CD14-positive monocyte (primary cell): ENCODE results near the gene ADO. TPM values are rescaled to one million over a fixed set of nuclear protein-coding genes. Genes with fewer than 3 reads are reported as not detected.

Experiments
- DNase-seq, 3 donors: peaks; one replicate each; pipeline ENCODE4 v3.0.0-alpha.2; 2011 to 2022
- H2AFZ ChIP-seq: 2 replicates; pipeline ENCODE4 v1.6.0; 2012; ENCODE audit warnings: mild to moderate bottlenecking, low read depth, low read length, inconsistent platforms; ENCODE audit not compliant: insufficient read depth, poor library complexity, severe bottlenecking
- H3K27ac ChIP-seq, 2 donors: 1 replicate in 1 of 2; 2 replicates in 1 of 2; pipeline ENCODE4 v1.5.1; 2012 to 2013; ENCODE audit warnings: low read length in 2 of 2, control low read depth in 1 of 2, inconsistent platforms in 1 of 2, low read depth in 1 of 2, mild to moderate bottlenecking in 1 of 2
- H3K27me3 ChIP-seq, 2 donors: one replicate each; pipeline versions ENCODE4 v1.6.0 to v1.6.1; 2011 to 2013; ENCODE audit warnings: low read length in 2 of 2; ENCODE audit not compliant: control insufficient read depth in 2 of 2, insufficient read depth in 2 of 2
- H3K36me3 ChIP-seq, 2 donors: replicated peaks in 1 of 2; 1 replicate in 1 of 2; 2 replicates in 1 of 2; pipeline versions ENCODE4 v1.5.1 to v1.6.1; 2012 to 2013; ENCODE audit warnings: low read length in 2 of 2, control low read depth in 1 of 2, inconsistent platforms in 1 of 2, mild to moderate bottlenecking in 1 of 2; ENCODE audit not compliant: insufficient read depth in 2 of 2, control insufficient read depth in 1 of 2
- H3K4me1 ChIP-seq, 2 donors: 1 replicate in 1 of 2; 2 replicates in 1 of 2; pipeline versions ENCODE4 v1.5.1 to v1.6.1; 2012 to 2013; ENCODE audit warnings: low read length in 2 of 2, control low read depth in 1 of 2, inconsistent platforms in 1 of 2, mild to moderate bottlenecking in 1 of 2, moderate library complexity in 1 of 2; ENCODE audit not compliant: insufficient read depth in 2 of 2, control insufficient read depth in 1 of 2
- H3K4me2 ChIP-seq: replicated peaks from 2 replicates; pipeline ENCODE3; 2012; ENCODE audit warnings: low read length, moderate library complexity, mild to moderate bottlenecking; ENCODE audit not compliant: poor library complexity, severe bottlenecking; ENCODE audit errors: extremely low read depth
- H3K4me3 ChIP-seq, 3 experiments: fragments of 200-600 bp in 1 of 3; sonication (generic) in 1 of 3; replicated peaks in 1 of 3; 1 replicate in 2 of 3; 2 replicates in 1 of 3; pipeline ENCODE4 v1.5.1; 2011 to 2013; ENCODE audit warnings: low read length in 3 of 3, mild to moderate bottlenecking in 3 of 3, control low read depth in 2 of 3, low read depth in 2 of 3, inconsistent platforms in 1 of 3, moderate library complexity in 1 of 3
- H3K79me2 ChIP-seq: 2 replicates; pipeline ENCODE4 v1.6.0; 2012; ENCODE audit warnings: mild to moderate bottlenecking, control low read depth, inconsistent platforms, low read length, moderate library complexity; ENCODE audit not compliant: insufficient read depth
- H3K9ac ChIP-seq: 2 replicates; pipeline ENCODE4 v1.6.0; 2017; ENCODE audit warnings: low read length, mild to moderate bottlenecking; ENCODE audit not compliant: insufficient read depth, poor library complexity, severe bottlenecking
- H3K9me3 ChIP-seq, 2 donors: replicated peaks in 1 of 2; 1 replicate in 1 of 2; 2 replicates in 1 of 2; pipeline versions ENCODE4 v1.5.1 to v1.6.1; 2012 to 2013; ENCODE audit warnings: low read length in 2 of 2, control low read depth in 1 of 2; ENCODE audit not compliant: control insufficient read depth in 1 of 2, insufficient read depth in 1 of 2
- H4K20me1 ChIP-seq: 2 replicates; pipeline ENCODE4 v1.6.0; 2012; ENCODE audit warnings: mild to moderate bottlenecking, low read length, control low read depth, moderate library complexity; ENCODE audit not compliant: insufficient read depth
- H3K27ac Mint-ChIP-seq, 7 donors: one replicate each; pipeline ENCODE4 v1.8.0; 2020; ENCODE audit warnings: mild to moderate bottlenecking in 7 of 7, mixed read lengths in 7 of 7, moderate library complexity in 6 of 7, inconsistent platforms in 2 of 7
- H3K27me3 Mint-ChIP-seq, 3 donors: one replicate each; pipeline ENCODE4 v1.8.0; 2021 to 2022; ENCODE audit warnings: low read depth in 3 of 3, mild to moderate bottlenecking in 3 of 3, mixed read lengths in 3 of 3, moderate library complexity in 3 of 3, inconsistent platforms in 1 of 3
- H3K36me3 Mint-ChIP-seq, 2 donors: one replicate each; pipeline ENCODE4 v1.8.0; 2020; ENCODE audit warnings: mixed read lengths in 2 of 2, inconsistent platforms in 1 of 2, mild to moderate bottlenecking in 1 of 2
- H3K4me1 Mint-ChIP-seq: one replicate; pipeline ENCODE4 v1.8.0; 2020; ENCODE audit warnings: mild to moderate bottlenecking, mixed read lengths
- H3K4me3 Mint-ChIP-seq, 2 donors: one replicate each; pipeline ENCODE4 v1.8.0; 2020; ENCODE audit warnings: mild to moderate bottlenecking in 2 of 2, mixed read lengths in 2 of 2, moderate library complexity in 1 of 2
- H3K9me3 Mint-ChIP-seq, 7 donors: one replicate each; pipeline ENCODE4 v1.8.0; 2020 to 2022; ENCODE audit warnings: mixed read lengths in 7 of 7, mild to moderate bottlenecking in 6 of 7, moderate library complexity in 6 of 7, inconsistent platforms in 2 of 7
- WGBS: methylation state at CpG from one replicate; pipeline ENCODE4 v1.1.5; 2013; ENCODE audit warnings: missing lambda C conversion rate; ENCODE audit not compliant: insufficient coverage; 5-methylcytosine and 5-hydroxymethylcytosine counted together
- intact Hi-C, 2 donors: fragments of 100-400 bp; cut with micrococcal nuclease; formaldehyde crosslinking; loops; one replicate each; pipeline versions ENCODE4 v1.15.0 to v1.15.1; 2023
- polyA plus RNA-seq, 3 donors: library from polyadenylated mRNA; depleted of rRNA in 1 of 3; unstranded in 2 of 3; stranded (reverse) in 1 of 3; fragments of 300-500 nt in 2 of 3; fragments of >200 nt in 1 of 3; fragmentation: Illumina TruSeq in 2 of 3; gene quantifications; 1 replicate in 2 of 3; 2 replicates in 1 of 3; pipeline ENCODE4 v1.2.3, GENCODE V29; 2012 to 2021
- TF ChIP-seq, protein P1 (sequence below): fragments of 200-600 bp; IDR thresholded peaks from one replicate; pipeline ENCODE4 v1.8.0; 2022; ENCODE audit warnings: antibody characterized with exemption, mild to moderate bottlenecking

ADO gene
- polyA plus RNA-seq, 3 donors = 5.7 to 7.0 (median 6.2) TPM

DNA sequence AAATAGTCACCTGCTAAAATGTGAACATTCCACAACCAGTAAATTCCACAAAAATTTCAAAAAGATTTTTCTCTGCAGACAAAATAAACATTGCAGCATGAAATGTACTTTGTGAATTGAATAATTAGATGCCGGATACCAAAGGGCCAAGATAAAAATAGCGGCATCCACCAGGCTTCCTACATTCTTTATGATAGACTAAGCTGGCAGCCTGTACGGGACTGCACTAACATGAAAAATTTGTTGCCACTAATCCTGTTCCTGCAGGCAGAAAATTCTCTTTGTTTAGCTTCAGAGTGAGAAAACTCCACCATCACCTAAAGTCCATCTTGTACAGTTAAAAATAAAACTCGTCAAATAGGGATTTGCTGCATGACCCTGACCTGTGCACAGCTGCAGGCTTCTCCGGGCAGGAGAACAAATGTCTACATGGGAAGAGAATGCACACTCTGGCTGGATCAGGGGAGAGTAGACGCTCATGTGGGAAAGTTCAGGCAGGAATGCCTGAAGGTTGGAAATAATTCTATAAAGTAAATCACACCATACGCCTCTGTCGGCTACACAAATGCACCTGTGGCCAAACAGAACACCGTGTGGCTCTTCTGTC, 15.6 kb upstream of the ADO start:
- Histone ChIP-seq H3K36me3 (no peaks in the 10 kb centered on the region), H3K79me2 (no peaks in the 10 kb centered on the region), H3K4me2 (no peak overlapping the region), H3K4me3 (no peak overlapping the region), H2AFZ (no peak overlapping the region), H4K20me1 (no peaks in the 10 kb centered on the region), H3K9me3 (no peaks in the 10 kb centered on the region), H3K4me1 (no peaks in the 10 kb centered on the region), H3K27me3 (peaks cover 0 to under 1% of the 10 kb centered on the region in 2 donors), H3K9ac (no peak overlapping the region), H3K27ac (no peak overlapping the region)
- H3K9me3 Mint-ChIP-seq = peaks cover 8 to 24% (median 18%) of the 10 kb centered on the region in 7 donors
- no peaks in the 10 kb centered on the region for H3K4me1 Mint-ChIP-seq
- H3K27ac Mint-ChIP-seq = no peak overlapping the region
- DNase-seq = no peak
- intact Hi-C loops = no loop called here
- H3K36me3 Mint-ChIP-seq = peaks cover 3% of the 10 kb centered on the region in 2 donors
- 98% methylated on average over 5 of the region's 9 CpGs for WGBS
- H3K4me3 Mint-ChIP-seq = no peak overlapping the region
- TF ChIP-seq, protein P1, sequence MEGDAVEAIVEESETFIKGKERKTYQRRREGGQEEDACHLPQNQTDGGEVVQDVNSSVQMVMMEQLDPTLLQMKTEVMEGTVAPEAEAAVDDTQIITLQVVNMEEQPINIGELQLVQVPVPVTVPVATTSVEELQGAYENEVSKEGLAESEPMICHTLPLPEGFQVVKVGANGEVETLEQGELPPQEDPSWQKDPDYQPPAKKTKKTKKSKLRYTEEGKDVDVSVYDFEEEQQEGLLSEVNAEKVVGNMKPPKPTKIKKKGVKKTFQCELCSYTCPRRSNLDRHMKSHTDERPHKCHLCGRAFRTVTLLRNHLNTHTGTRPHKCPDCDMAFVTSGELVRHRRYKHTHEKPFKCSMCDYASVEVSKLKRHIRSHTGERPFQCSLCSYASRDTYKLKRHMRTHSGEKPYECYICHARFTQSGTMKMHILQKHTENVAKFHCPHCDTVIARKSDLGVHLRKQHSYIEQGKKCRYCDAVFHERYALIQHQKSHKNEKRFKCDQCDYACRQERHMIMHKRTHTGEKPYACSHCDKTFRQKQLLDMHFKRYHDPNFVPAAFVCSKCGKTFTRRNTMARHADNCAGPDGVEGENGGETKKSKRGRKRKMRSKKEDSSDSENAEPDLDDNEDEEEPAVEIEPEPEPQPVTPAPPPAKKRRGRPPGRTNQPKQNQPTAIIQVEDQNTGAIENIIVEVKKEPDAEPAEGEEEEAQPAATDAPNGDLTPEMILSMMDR = no peak
- H3K27me3 Mint-ChIP-seq = peaks cover 4 to 10% (median 7%) of the 10 kb centered on the region in 3 donors

GRCh38 chr10:62790019-62790555, 14.4 kb upstream of the ADO start:
- DNase-seq = no peak
- Mint-ChIP-seq H3K27ac (no peak overlapping the region), H3K4me1 (no peaks in the 10 kb centered on the region), H3K27me3 (peaks cover 4 to 14% (median 8%) of the 10 kb centered on the region in 3 donors), H3K9me3 (peaks cover 4 to 15% (median 12%) of the 10 kb centered on the region in 7 donors), H3K36me3 (peaks cover 3% of the 10 kb centered on the region in 2 donors), H3K4me3 (no peak overlapping the region)
- TF ChIP-seq, protein P1 = no peak
- no peak overlapping the region for H3K9ac ChIP-seq
- no peaks in the 10 kb centered on the region for H3K79me2 ChIP-seq
- H3K27ac ChIP-seq = no peak overlapping the region
- H3K4me2 ChIP-seq = no peak overlapping the region
- H3K27me3 ChIP-seq = peaks cover 4 to 5% of the 10 kb centered on the region in 2 donors
- H4K20me1 ChIP-seq = no peaks in the 10 kb centered on the region
- no peak overlapping the region for H2AFZ ChIP-seq
- intact Hi-C loops = loop anchor here in 1 of 2 donors (10.0 kb wide), 1 partner anchor 95 kb away; no protein-coding TSS in a partner anchor
- H3K9me3 ChIP-seq = no peaks in the 10 kb centered on the region
- H3K36me3 ChIP-seq = no peaks in the 10 kb centered on the region
- 93% methylated on average over 8 of the region's 14 CpGs for WGBS
- H3K4me3 ChIP-seq = no peak overlapping the region
- H3K4me1 ChIP-seq = no peaks in the 10 kb centered on the region
